ENCODE measurements around the gene VPS50.

DNA sequence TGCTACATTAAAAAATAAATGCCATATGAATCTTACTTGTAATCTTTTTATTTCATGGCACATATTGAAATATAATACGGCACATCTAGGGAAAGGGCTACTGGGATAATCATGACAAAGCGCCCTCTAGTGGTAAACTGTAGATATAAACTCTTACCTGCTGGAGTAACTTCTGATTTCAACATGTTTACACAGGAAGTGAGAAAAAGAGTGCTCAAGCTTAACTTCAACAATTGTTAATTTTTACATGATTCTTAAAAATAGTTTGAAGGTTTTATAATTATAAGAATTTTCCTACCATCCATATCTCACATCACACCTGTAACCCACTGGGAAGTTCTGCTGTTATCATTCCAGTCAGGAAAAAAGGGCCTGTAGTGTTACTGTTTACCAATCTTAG is 3.9 kb upstream of the VPS50 start:
- TF ChIP-seq POLR2A (IDR thresholded peaks at IDR 0.05; ENCODE audit: low read depth, low read length): no peak
- TF ChIP-seq POLR2AphosphoS5 (IDR thresholded peaks at IDR 0.05; ENCODE audit: low read depth, low read length): no peak
- no peak for TF ChIP-seq TAF1 (IDR thresholded peaks at IDR 0.05; ENCODE audit: low read depth, low read length)
